Measurements from ENCODE around the gene HKDC1. TPM values are rescaled to one million over a fixed set of nuclear protein-coding genes. Genes with fewer than 3 reads are reported as not detected.
A peak's percentile ranks its signal among the peaks of the same experiment; 100 is the strongest.

The HKDC1 gene
- total and polyA plus RNA-seq, 2 donors (not counting 1 experiment from before 2014, with no cell fraction given): 0.01 TPM; not detected in 1

GRCh38 chr10:69237528-69238159 is 17.5 kb downstream of the HKDC1 start:
- H4K20me1 ChIP-seq (ENCODE audit: control insufficient read depth, insufficient read depth, low read length, poor library complexity, severe bottlenecking): no peaks in the 10 kb centered on the region
- H3K27ac ChIP-seq (ENCODE audit: low read length in 2 of 2): no peak overlapping the region
- Mint-ChIP-seq H3K27ac (no peak overlapping the region), H3K4me3 (no peak overlapping the region), H3K9me3 (ENCODE audit: insufficient read depth) (no peaks in the 10 kb centered on the region), H3K27me3 (no peaks in the 10 kb centered on the region), H3K4me1 (no peaks in the 10 kb centered on the region)
- 30% methylated on average over 7 of the region's 17 CpGs for WGBS (ENCODE audit: insufficient coverage)
- TF ChIP-seq CTCF (IDR thresholded peaks at IDR 0.05): peak; percentile 88
- TF ChIP-seq EZH2 (IDR thresholded peaks at IDR 0.05; ENCODE audit: borderline replicate concordance, insufficient read depth, low read depth, low read length, poor library complexity, severe bottlenecking): no peak
- peaks cover 0 to 3% of the 10 kb centered on the region in 2 donors for H3K4me1 ChIP-seq (ENCODE audit: control insufficient read depth in 2 of 2, insufficient read depth in 2 of 2, low read length in 2 of 2)
- no peaks in the 10 kb centered on the region for H3K9me3 ChIP-seq (ENCODE audit: control extremely low read depth in 1 of 3, control insufficient read depth in 2 of 3, insufficient read depth in 1 of 3, low read length in 2 of 3)
- H3K4me2 ChIP-seq (replicated peaks; ENCODE audit: low read depth, low read length, poor library complexity, severe bottlenecking): peak overlapping the region; percentile 22
- no peaks in the 10 kb centered on the region for H3K27me3 ChIP-seq (replicated peaks in 1 of 4; ENCODE audit: control extremely low read depth in 1 of 4, control insufficient read depth in 3 of 4, insufficient read depth in 4 of 4, low read length in 3 of 4)
- H3K4me3 ChIP-seq (ENCODE audit: control extremely low read depth in 1 of 5, extremely low read depth in 1 of 5, insufficient read depth in 1 of 5, low read depth in 2 of 5, low read length in 4 of 5): no peak overlapping the region
- intact Hi-C loops (cut with micrococcal nuclease): loop anchor here (1.0 to 2.0 kb wide), 4 partner anchors 81 to 176 kb away; no protein-coding TSS in a partner anchor
- no peaks in the 10 kb centered on the region for H3K79me2 ChIP-seq (ENCODE audit: control insufficient read depth, insufficient read depth, low read length)
- ATAC-seq (ENCODE audit: low read depth): peak; percentile 99
- H3K36me3 ChIP-seq (replicated peaks in 1 of 2; ENCODE audit: control extremely low read depth in 1 of 2, control insufficient read depth in 1 of 2, extremely low read depth in 1 of 2, insufficient read depth in 2 of 2, low read length in 1 of 2): no peaks in the 10 kb centered on the region
- ChIA-PET POLR2A (no interaction called here), CTCF (interaction anchor here (0.7 to 13.2 kb wide), 12 partner anchors 9 to 562 kb away, joined by 3 to 281 read pairs (median 4); no protein-coding TSS in a partner anchor)
- peak; percentile 85 for DNase-seq
- peak overlapping the region; percentile 63 for H2AFZ ChIP-seq (ENCODE audit: insufficient read depth, low read depth, low read length, poor library complexity, severe bottlenecking)
- no peak overlapping the region for H3K9ac ChIP-seq (ENCODE audit: low read length)

GRCh38 chr10:69239136-69239535 is 19.0 kb downstream of the HKDC1 start:
- no peak for DNase-seq
- H3K4me1 Mint-ChIP-seq: no peaks in the 10 kb centered on the region
- TF ChIP-seq EZH2 (IDR thresholded peaks at IDR 0.05; ENCODE audit: borderline replicate concordance, insufficient read depth, low read depth, low read length, poor library complexity, severe bottlenecking) (no peak), CTCF (IDR thresholded peaks at IDR 0.05) (no peak)
- no peaks in the 10 kb centered on the region for H4K20me1 ChIP-seq (ENCODE audit: control insufficient read depth, insufficient read depth, low read length, poor library complexity, severe bottlenecking)
- H3K9ac ChIP-seq (ENCODE audit: low read length): no peak overlapping the region
- no peaks in the 10 kb centered on the region for H3K9me3 ChIP-seq (ENCODE audit: control extremely low read depth in 1 of 3, control insufficient read depth in 2 of 3, insufficient read depth in 1 of 3, low read length in 2 of 3)
- H3K4me3 ChIP-seq (ENCODE audit: control extremely low read depth in 1 of 5, extremely low read depth in 1 of 5, insufficient read depth in 1 of 5, low read depth in 2 of 5, low read length in 4 of 5): no peak overlapping the region
- POLR2A ChIA-PET: no interaction called here
- CTCF ChIA-PET: interaction anchor here (1.0 to 13.2 kb wide), 9 partner anchors 10 to 396 kb away, joined by 3 to 281 read pairs (median 4); no protein-coding TSS in a partner anchor
- H3K27ac ChIP-seq (ENCODE audit: low read length in 2 of 2): no peak overlapping the region
- no peaks in the 10 kb centered on the region for H3K9me3 Mint-ChIP-seq (ENCODE audit: insufficient read depth)
- H2AFZ ChIP-seq (ENCODE audit: insufficient read depth, low read depth, low read length, poor library complexity, severe bottlenecking): no peak overlapping the region
- H3K79me2 ChIP-seq (ENCODE audit: control insufficient read depth, insufficient read depth, low read length): no peaks in the 10 kb centered on the region
- no peak overlapping the region for H3K4me2 ChIP-seq (replicated peaks; ENCODE audit: low read depth, low read length, poor library complexity, severe bottlenecking)
- no peak for ATAC-seq (ENCODE audit: low read depth)
- intact Hi-C loops (cut with micrococcal nuclease): no loop called here
- no peak overlapping the region for H3K4me3 Mint-ChIP-seq
- H3K27ac Mint-ChIP-seq: no peak overlapping the region
- no peaks in the 10 kb centered on the region for H3K27me3 ChIP-seq (replicated peaks in 1 of 4; ENCODE audit: control extremely low read depth in 1 of 4, control insufficient read depth in 3 of 4, insufficient read depth in 4 of 4, low read length in 3 of 4)
- H3K4me1 ChIP-seq (ENCODE audit: control insufficient read depth in 2 of 2, insufficient read depth in 2 of 2, low read length in 2 of 2): peaks cover 0 to 3% of the 10 kb centered on the region in 2 donors
- no peaks in the 10 kb centered on the region for H3K36me3 ChIP-seq (replicated peaks in 1 of 2; ENCODE audit: control extremely low read depth in 1 of 2, control insufficient read depth in 1 of 2, extremely low read depth in 1 of 2, insufficient read depth in 2 of 2, low read length in 1 of 2)
- H3K27me3 Mint-ChIP-seq: no peaks in the 10 kb centered on the region
- 96% methylated on average over 5 of the region's 5 CpGs for WGBS (ENCODE audit: insufficient coverage)
